Measurements from ENCODE around the gene SCN4A.

SCN4A gene

DNA sequence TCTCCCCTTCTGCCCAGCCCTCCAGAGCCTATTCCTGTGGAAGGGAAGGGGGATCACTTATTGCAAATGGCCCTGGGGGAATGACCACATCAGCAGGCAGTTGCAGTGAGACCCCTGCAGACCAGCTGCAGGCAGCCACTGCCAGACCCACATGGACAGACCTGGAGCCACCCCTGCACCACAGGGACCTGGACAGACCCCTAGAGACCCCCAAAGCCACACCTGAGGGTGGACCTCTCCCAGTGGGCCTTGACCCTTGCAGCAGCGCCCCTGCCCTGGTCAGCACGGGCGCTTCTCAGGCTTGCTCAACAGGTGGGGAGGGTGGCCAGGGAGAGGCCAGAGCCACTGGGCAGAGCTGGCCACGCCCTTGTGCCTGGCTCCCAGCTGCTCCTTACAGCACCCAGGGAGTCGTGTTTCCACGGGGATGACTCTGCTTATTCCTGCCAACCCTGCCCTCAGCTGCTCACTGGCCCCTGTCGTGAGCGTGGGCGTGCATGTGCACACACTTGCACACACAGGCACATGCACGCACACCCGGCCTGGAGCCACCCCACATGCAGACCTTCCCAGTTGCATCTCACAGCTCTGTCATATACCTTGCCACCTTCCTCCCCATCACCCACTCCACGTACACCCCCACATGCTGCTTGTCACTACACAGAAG is 1.3 kb upstream of the SCN4A start:
- no peak for TF ChIP-seq JUND (IDR thresholded peaks at IDR 0.05; ENCODE audit: low read depth)
- in situ Hi-C loops (cut with HindIII; ENCODE audit: low pct_unique_long_range_greater_than_20kb, low sequenced_read_pairs): no loop called here
- peak in 1 of 2 experiments; percentile 35 for DNase-seq (ENCODE audit: low read depth in 1 of 2, low spot score in 1 of 2)

DNA sequence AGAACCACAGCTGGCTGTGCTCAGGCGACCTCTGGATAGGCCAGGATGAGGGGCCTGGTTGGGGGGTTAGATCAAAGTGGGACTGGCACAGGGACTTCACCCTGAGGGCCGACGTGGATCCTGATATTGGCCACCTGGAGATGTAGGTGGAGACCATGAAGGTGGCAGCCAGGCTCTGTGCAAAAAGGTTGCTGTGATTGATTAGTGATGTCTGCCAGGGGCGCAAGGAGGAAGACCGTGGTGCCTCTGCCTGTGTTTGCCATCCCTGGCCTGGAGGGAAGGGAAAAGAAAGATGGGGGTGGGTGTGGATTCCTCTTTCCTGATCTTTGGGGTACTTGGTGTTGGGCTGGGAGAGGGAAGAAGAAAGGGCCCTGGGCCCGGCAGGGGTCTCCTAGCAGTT is 529 bp upstream of the SCN4A start:
- TF ChIP-seq JUND (IDR thresholded peaks at IDR 0.05; ENCODE audit: low read depth): no peak
- in situ Hi-C loops (cut with HindIII; ENCODE audit: low pct_unique_long_range_greater_than_20kb, low sequenced_read_pairs): no loop called here
- DNase-seq (ENCODE audit: low read depth in 1 of 2, low spot score in 1 of 2): no peak

DNA sequence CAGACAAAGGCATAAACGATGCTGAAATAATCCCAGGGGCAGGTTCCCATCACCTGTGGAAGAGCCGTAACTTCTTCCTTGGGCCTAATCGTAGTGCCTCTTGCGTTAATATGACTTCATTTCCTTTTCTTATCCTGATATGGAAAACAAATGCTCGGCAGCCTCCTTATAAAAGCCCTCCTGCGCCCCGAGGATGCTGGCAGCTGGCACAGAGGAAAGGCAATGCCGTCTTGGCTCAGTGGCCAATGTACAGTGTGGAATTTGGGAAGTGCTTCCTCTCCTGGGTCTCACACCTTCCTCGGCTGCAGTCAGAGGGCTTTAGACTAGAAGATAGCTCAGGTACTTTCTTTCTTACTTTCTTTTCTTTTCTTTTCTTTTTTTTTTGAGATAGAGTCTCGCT is 3.4 kb downstream of the SCN4A start:
- TF ChIP-seq JUND (IDR thresholded peaks at IDR 0.05; ENCODE audit: low read depth): no peak
- in situ Hi-C loops (cut with HindIII; ENCODE audit: low pct_unique_long_range_greater_than_20kb, low sequenced_read_pairs): no loop called here
- no peak for DNase-seq (ENCODE audit: low read depth in 1 of 2, low spot score in 1 of 2)

DNA sequence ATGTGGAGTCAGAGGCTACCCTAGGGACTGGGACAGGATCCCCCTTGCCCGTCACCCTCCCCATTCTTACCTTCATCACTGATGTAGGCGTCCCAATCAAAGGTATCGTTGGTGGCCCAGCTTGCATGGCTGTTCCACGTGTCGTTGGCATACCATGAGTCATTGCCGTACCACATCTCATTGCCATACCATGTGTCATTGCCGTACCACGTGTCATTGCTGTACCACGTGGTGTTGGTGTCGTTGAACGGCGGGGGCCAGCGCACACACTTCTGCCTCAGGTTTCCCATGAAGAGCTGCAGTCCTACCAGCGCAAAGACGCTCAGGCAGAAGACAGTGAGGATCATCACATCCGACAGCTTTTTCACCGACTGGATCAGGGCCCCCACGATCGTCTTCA is 4.8 kb downstream of the SCN4A start:
- no peak for TF ChIP-seq JUND (IDR thresholded peaks at IDR 0.05; ENCODE audit: low read depth)
- DNase-seq (ENCODE audit: low read depth in 1 of 2, low spot score in 1 of 2): no peak
- in situ Hi-C loops (cut with HindIII; ENCODE audit: low pct_unique_long_range_greater_than_20kb, low sequenced_read_pairs): no loop called here

DNA sequence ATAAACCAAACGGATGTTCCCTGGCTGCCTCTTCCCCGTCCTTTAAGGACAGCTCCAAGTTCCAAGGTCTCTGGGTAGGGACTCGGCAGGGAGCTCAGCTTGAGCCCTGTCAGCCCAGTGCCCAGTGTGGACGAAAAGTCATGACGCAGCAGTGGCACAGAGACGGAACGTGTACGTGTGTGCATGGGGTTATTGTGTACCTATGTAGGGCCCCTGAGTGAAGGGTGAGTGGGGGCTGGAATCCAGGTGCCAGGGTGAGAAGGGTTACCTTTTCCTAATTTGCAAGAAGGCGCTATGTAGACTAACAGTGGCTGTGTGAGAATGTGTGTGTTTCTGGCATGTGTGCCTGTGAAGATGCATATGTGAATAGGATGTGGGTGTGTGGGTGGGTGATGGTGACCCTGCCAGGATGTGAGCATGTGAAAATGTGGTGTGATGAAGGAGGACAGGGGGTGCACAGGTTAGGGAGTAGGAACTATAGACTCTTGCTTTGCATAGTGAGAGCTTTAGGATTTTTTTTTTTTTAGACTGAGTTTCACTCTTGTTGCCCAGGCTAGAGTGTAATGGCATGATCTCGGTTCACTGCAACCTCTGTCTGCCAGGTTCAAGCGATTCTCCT is 6.0 kb downstream of the SCN4A start:
- DNase-seq (ENCODE audit: low read depth in 1 of 2, low spot score in 1 of 2): no peak
- TF ChIP-seq JUND (IDR thresholded peaks at IDR 0.05; ENCODE audit: low read depth): no peak
- in situ Hi-C loops (cut with HindIII; ENCODE audit: low pct_unique_long_range_greater_than_20kb, low sequenced_read_pairs): no loop called here

DNA sequence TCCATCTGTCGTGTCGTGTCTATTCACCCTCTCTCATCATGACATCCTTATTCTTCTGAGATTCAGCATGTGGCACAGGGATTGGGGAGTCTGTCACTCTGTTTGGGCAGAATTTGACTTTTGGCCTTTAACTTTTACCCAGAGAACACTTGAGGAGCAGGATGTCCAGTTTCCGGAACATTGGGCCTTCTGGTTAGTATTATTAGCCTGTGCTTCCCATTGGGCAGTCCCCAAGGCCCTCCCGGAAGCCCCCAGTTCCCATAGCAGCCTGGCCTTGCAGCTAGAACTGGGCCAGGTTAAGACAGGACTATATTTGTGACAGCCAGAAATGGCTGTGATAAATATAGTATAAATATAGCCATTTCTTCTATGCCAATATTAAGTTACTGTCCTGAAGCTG is 9.6 kb downstream of the SCN4A start:
- TF ChIP-seq JUND (IDR thresholded peaks at IDR 0.05; ENCODE audit: low read depth): no peak
- DNase-seq (ENCODE audit: low read depth in 1 of 2, low spot score in 1 of 2): no peak
- in situ Hi-C loops (cut with HindIII; ENCODE audit: low pct_unique_long_range_greater_than_20kb, low sequenced_read_pairs): no loop called here

DNA sequence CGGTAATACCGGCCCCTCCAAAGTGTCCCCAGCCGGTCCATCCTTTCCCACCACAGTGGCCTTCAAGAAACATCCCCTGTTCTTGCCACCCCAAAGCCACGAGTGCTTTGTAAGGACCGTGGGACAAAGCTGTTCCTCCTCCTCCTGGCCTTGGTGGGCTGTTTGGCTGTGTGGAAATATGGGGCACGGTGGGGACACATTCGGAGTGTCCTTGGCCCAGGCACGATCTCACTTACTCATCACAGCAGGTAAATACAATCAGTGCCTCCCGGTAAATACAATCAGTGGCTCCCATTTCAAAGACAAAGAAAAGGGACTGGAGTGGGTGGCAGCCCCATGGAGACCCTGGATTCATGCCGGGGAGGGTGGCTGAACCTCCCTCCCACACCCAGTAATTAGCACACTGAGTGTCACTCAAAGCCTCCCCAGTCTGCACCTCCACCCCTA is 10.4 kb downstream of the SCN4A start:
- no peak for TF ChIP-seq JUND (IDR thresholded peaks at IDR 0.05; ENCODE audit: low read depth)
- in situ Hi-C loops (cut with HindIII; ENCODE audit: low pct_unique_long_range_greater_than_20kb, low sequenced_read_pairs): no loop called here
- DNase-seq (ENCODE audit: low read depth in 1 of 2, low spot score in 1 of 2): no peak

DNA sequence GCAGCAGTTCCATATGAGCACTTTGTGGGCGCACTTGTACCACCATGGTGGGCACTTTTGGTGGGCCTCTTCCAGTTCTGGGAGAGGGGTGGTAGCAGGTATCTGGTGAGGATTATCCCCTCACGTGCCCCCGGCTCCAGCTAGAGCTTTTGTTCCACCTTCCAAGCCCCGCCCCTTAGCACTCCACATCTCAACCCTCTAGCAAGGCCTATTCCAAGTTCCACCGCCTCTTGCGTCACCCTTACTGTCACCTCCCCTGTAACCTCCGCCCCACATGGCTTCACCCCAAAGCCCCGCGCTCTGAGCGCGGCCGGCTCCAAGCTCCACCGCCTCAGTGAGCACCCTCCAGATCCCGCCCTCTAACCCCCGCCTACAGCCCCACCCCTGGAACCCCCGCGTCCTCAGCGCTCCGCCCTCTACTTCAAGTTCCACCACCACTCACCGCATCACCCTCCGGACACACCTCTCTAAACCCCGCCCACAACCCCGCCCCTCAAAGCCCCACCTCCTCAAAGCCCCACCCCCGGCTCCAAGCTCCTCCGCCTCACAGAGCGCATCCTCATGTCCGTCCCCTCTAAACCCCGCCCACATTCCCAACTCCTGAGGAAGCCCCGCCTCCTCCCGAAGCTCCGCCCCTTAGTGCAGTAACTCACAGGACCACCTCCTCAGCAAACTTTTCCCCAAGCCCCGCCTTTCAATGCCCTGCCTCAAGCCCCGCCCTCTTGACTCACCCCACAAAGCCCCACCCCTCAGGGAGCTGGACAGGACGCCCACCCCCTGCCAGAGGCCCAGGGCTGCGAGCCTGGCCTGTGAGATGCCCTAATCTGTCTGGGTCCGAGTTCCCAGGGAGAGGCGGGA is 11.1 kb downstream of the SCN4A start:
- in situ Hi-C loops (cut with HindIII; ENCODE audit: low pct_unique_long_range_greater_than_20kb, low sequenced_read_pairs): no loop called here
- no peak for TF ChIP-seq JUND (IDR thresholded peaks at IDR 0.05; ENCODE audit: low read depth)
- peak; percentile 67 to 98 for DNase-seq (ENCODE audit: low read depth in 1 of 2, low spot score in 1 of 2)

DNA sequence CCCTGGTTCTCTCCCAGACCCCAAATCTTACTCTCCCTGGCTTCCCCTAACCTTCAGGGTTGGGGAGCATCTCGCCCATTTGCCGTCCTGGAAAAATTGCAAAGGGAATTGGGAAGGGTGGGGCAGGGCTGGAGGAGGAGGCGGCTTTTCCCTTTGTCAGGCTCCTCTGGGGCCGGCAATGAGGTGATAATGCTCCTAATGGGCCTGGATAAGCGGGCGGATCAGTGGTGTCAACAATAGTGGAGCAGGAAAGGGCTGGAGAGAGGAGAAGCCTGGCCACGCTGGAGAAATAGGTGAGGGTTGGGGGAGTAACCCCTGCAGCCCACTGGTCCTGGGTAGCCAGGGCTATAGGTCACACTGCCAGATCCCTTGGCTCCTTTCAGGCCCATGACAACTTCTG is 12.3 kb downstream of the SCN4A start:
- in situ Hi-C loops (cut with HindIII; ENCODE audit: low pct_unique_long_range_greater_than_20kb, low sequenced_read_pairs): no loop called here
- no peak for TF ChIP-seq JUND (IDR thresholded peaks at IDR 0.05; ENCODE audit: low read depth)
- DNase-seq (ENCODE audit: low read depth in 1 of 2, low spot score in 1 of 2): no peak

DNA sequence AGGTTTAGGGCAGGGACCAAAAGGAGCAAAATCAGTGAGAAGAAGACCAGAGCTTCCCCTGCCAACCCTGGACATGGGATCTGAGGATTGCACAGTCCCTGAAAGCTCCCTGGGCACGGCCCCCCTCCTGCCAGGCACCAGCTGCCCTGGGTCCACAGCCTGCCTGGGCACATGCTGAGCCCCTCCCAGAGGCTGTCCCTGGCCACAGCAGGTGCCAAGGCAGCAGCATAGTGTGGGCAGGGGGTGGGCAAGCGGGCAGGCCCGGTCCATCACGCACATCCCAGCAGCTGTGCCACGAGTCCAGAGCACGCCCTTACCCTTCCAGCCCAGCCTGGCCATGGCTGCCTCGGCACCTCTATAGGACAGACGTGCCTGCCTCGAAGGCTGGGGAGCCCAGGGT is 12.7 kb downstream of the SCN4A start:
- in situ Hi-C loops (cut with HindIII; ENCODE audit: low pct_unique_long_range_greater_than_20kb, low sequenced_read_pairs): no loop called here
- TF ChIP-seq JUND (IDR thresholded peaks at IDR 0.05; ENCODE audit: low read depth): no peak
- no peak for DNase-seq (ENCODE audit: low read depth in 1 of 2, low spot score in 1 of 2)

DNA sequence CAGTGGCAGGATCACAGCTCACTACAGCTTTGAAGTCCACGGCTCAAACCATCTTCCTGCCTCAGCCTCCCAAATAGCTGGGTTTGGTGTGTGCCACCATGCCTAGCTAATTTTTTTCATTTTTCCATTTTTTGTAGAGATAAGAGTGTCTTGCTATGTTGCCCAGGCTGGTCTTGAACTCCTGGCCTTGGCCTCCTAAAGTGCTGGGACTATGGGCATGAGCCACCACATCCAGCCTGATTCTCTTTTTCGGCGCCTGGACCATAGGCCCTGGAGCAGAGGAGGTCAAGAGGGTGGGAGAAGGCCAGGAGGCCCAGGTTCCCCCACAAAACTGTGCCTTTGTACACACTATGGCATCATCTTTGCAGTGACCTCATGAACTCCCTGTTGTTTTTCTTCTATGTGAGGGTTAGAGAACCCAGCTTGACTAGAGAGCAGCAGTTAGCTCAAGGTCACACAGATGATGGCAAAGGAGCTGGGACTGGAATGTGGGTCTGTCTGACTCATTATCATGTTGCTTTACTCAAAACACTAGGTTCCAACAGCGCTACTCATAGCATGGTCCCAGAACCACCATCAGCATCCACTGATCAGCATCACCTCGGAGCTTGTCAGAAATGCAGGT is 16.3 kb downstream of the SCN4A start:
- in situ Hi-C loops (cut with HindIII; ENCODE audit: low pct_unique_long_range_greater_than_20kb, low sequenced_read_pairs): no loop called here

DNA sequence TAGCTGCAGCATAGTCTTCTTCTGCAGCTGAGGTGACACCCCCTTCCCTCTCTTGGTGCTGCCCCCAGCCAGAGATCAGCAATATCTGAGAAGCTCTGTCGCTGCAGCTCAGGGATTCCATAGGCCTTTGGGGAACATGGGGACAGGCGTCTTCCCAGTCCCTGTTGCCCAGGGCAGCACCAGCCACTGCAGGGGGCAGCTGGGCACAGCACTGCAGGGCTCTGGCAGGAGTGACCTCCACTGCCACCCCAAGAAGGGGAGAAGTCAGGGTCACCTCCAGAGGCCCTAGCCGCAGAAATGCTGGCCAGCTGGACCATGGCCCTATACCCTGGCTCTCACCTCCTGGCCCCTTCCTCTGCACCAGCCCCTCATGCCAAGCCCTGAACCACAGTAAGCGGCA is 16.9 kb downstream of the SCN4A start:
- no peak for TF ChIP-seq JUND (IDR thresholded peaks at IDR 0.05; ENCODE audit: low read depth)
- DNase-seq (ENCODE audit: low read depth in 1 of 2, low spot score in 1 of 2): no peak
- in situ Hi-C loops (cut with HindIII; ENCODE audit: low pct_unique_long_range_greater_than_20kb, low sequenced_read_pairs): no loop called here

More for the DNA sequence above, 16.3 kb downstream of the SCN4A start:
- DNase-seq (ENCODE audit: low read depth in 1 of 2, low spot score in 1 of 2): no peak
- no peak for TF ChIP-seq JUND (IDR thresholded peaks at IDR 0.05; ENCODE audit: low read depth)

DNA sequence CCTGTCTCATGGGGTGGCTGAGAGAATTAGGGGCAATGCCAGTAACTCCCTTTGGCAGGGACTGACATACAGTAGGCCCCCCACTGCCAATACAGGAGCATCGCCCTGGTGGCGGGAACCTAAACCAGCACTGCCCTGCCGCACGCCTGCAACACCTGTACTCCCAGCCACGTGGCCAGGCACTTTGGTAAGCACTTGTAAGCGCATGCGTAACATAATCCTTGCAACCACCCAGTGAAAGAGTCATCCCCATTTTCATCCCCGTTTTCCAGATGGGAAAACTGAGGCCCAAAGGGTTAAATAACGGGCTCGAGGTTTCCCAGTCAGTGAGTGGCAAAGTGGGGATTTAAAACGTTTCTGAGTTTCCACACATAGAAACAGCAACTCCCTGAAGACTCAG is 17.5 kb downstream of the SCN4A start:
- TF ChIP-seq JUND (IDR thresholded peaks at IDR 0.05; ENCODE audit: low read depth): no peak
- DNase-seq (ENCODE audit: low read depth in 1 of 2, low spot score in 1 of 2): no peak
- in situ Hi-C loops (cut with HindIII; ENCODE audit: low pct_unique_long_range_greater_than_20kb, low sequenced_read_pairs): no loop called here
